Hepatocyte (in vitro differentiated cells): ENCODE measurements around the gene ZNF445. TPM values are rescaled to one million over a fixed set of nuclear protein-coding genes. Genes with fewer than 3 reads are reported as not detected.
"Not testable (repeated sequence)": the region's sequence is repeated elsewhere in the genome, so short reads cannot be mapped to it uniquely, and the experiment has no call there.

Source experiments
- DNase-seq: peaks from one replicate; pipeline ENCODE4 v3.0.0-alpha.2; 2016; ENCODE audit warnings: low spot score
- H2AFZ ChIP-seq: fragments of 200-600 bp; sonication (generic); 2 replicates; pipeline ENCODE4 v1.6.0; 2016; ENCODE audit warnings: antibody characterized with exemption, mild to moderate bottlenecking
- H3K27ac ChIP-seq: fragments of 200-600 bp; sonication (generic); 2 replicates; pipeline ENCODE4 v1.5.1; 2016; ENCODE audit warnings: mild to moderate bottlenecking
- H3K27me3 ChIP-seq: fragments of 200-600 bp; sonication (generic); 2 replicates; pipeline ENCODE4 v1.6.1; 2016
- H3K36me3 ChIP-seq: fragments of 200-600 bp; sonication (generic); replicated peaks from 2 replicates; pipeline ENCODE4 v1.5.1; 2016; ENCODE audit warnings: low read depth; ENCODE audit not compliant: insufficient read depth
- H3K4me1 ChIP-seq: fragments of 200-600 bp; sonication (generic); 2 replicates; pipeline ENCODE4 v1.5.1; 2016; ENCODE audit warnings: mild to moderate bottlenecking, moderate library complexity; ENCODE audit not compliant: insufficient read depth
- H3K4me2 ChIP-seq: fragments of 200-600 bp; sonication (generic); 2 replicates; pipeline ENCODE4 v1.6.0; 2016
- H3K4me3 ChIP-seq: fragments of 200-600 bp; sonication (generic); 2 replicates; pipeline ENCODE4 v1.5.1; 2016; ENCODE audit warnings: mild to moderate bottlenecking
- H3K79me2 ChIP-seq: fragments of 200-600 bp; sonication (generic); 2 replicates; pipeline ENCODE4 v1.6.0; 2017; ENCODE audit warnings: mild to moderate bottlenecking
- H3K9me2 ChIP-seq: fragments of 200-600 bp; sonication (generic); replicated peaks from 2 replicates; pipeline ENCODE4 v1.6.0; 2017; ENCODE audit warnings: mild to moderate bottlenecking; ENCODE audit not compliant: insufficient read depth
- H3K9me3 ChIP-seq: fragments of 200-600 bp; sonication (generic); 2 replicates; pipeline ENCODE4 v1.5.1; 2016; ENCODE audit warnings: low read depth, mild to moderate bottlenecking
- H4K20me1 ChIP-seq: fragments of 200-600 bp; sonication (generic); 2 replicates; pipeline ENCODE4 v1.6.0; 2016; ENCODE audit warnings: mild to moderate bottlenecking; ENCODE audit not compliant: insufficient read depth, poor library complexity, severe bottlenecking
- EZH2 ChIP-seq: fragments of 200-600 bp; sonication (generic); IDR thresholded peaks from 2 replicates; pipeline ENCODE4 v1.6.1; 2016; ENCODE audit warnings: antibody characterized with exemption, mild to moderate bottlenecking, borderline replicate concordance
- EZH2phosphoT487 ChIP-seq: fragments of 200-600 bp; sonication (generic); IDR thresholded peaks from one replicate; pipeline ENCODE4 v1.6.1; 2018; ENCODE audit warnings: antibody characterized with exemption, mild to moderate bottlenecking, low read depth, moderate library complexity; ENCODE audit not compliant: unreplicated experiment, severe bottlenecking
- WGBS: methylation state at CpG from one replicate; pipeline ENCODE4 v1.1.6; 2016; ENCODE audit warnings: low lambda C conversion rate; ENCODE audit errors: missing lambda C conversion rate; 5-methylcytosine and 5-hydroxymethylcytosine counted together
- polyA plus RNA-seq: library from polyadenylated mRNA; unstranded; fragments of >200 nt; fragmentation: Nextera tagmentation; extraction: Ambion mirVana; gene quantifications from 2 replicates; pipeline ENCODE4 v1.2.1, GENCODE V29; 2016
- total RNA-seq: library from RNA; depleted of rRNA; stranded (reverse); fragments of >200 nt; gene quantifications from 2 replicates; pipeline ENCODE4 v1.2.3, GENCODE V29; 2014
- TF ChIP-seq, protein P1 (sequence below): fragments of 200-600 bp; sonication (generic); IDR thresholded peaks from 2 replicates; pipeline ENCODE4 v1.5.1; 2016; ENCODE audit warnings: antibody characterized with exemption, mild to moderate bottlenecking; ENCODE audit not compliant: poor library complexity

Gene ZNF445
- total and polyA plus RNA-seq, 2 experiments from 2014 or later = 6.4 to 10.5 TPM

DNA sequence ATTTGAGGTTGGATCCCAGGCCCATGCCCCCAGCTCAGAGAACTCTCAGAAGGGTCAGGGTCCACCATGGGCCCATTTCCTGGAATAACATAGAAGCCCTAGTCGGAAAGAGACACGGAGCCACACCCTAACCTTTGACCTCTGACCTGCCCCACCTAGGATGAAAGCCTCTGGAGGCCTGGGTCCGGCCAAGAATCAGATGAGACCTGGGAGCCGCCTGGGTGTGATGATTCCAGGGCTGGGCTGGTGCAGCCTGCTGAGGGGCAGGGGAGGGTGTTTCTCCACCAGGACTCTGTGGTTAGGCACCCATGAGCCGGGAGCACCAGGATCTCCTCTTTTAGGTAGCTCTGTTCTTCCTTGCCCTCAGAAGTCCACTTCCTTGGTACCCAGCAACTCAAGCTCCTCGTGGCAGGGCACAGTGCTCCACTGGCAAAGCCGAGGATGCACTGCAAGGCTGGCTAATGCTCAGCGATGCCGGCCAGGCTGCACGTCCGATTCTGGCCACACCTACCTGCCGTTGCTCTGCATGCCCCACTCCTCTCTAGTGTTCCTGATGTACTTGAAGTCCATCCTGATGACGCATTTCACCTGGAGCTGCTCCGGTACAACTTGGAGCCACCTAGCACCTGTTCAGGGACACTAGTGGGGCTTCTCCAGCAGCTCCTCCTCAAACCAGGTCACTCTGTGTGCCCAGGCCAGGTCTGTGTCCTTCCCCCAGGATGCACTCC lies 57.4 kb downstream of the ZNF445 start:
- no peak overlapping the region for H3K4me2 ChIP-seq
- H3K9me2 ChIP-seq = no peaks in the 10 kb centered on the region
- H3K36me3 ChIP-seq = no peaks in the 10 kb centered on the region
- no peak overlapping the region for H3K4me3 ChIP-seq
- H3K27ac ChIP-seq = no peak overlapping the region
- H3K9me3 ChIP-seq = no peaks in the 10 kb centered on the region
- TF ChIP-seq EZH2phosphoT487 = no peak
- TF ChIP-seq EZH2 = no peak
- TF ChIP-seq, protein P1, sequence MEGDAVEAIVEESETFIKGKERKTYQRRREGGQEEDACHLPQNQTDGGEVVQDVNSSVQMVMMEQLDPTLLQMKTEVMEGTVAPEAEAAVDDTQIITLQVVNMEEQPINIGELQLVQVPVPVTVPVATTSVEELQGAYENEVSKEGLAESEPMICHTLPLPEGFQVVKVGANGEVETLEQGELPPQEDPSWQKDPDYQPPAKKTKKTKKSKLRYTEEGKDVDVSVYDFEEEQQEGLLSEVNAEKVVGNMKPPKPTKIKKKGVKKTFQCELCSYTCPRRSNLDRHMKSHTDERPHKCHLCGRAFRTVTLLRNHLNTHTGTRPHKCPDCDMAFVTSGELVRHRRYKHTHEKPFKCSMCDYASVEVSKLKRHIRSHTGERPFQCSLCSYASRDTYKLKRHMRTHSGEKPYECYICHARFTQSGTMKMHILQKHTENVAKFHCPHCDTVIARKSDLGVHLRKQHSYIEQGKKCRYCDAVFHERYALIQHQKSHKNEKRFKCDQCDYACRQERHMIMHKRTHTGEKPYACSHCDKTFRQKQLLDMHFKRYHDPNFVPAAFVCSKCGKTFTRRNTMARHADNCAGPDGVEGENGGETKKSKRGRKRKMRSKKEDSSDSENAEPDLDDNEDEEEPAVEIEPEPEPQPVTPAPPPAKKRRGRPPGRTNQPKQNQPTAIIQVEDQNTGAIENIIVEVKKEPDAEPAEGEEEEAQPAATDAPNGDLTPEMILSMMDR = no peak
- H4K20me1 ChIP-seq = no peaks in the 10 kb centered on the region
- H3K4me1 ChIP-seq = no peaks in the 10 kb centered on the region
- DNase-seq = no peak
- no peaks in the 10 kb centered on the region for H3K27me3 ChIP-seq
- H3K79me2 ChIP-seq = no peaks in the 10 kb centered on the region
- 80% methylated on average over 14 of the region's 14 CpGs for WGBS
- H2AFZ ChIP-seq = no peak overlapping the region

DNA sequence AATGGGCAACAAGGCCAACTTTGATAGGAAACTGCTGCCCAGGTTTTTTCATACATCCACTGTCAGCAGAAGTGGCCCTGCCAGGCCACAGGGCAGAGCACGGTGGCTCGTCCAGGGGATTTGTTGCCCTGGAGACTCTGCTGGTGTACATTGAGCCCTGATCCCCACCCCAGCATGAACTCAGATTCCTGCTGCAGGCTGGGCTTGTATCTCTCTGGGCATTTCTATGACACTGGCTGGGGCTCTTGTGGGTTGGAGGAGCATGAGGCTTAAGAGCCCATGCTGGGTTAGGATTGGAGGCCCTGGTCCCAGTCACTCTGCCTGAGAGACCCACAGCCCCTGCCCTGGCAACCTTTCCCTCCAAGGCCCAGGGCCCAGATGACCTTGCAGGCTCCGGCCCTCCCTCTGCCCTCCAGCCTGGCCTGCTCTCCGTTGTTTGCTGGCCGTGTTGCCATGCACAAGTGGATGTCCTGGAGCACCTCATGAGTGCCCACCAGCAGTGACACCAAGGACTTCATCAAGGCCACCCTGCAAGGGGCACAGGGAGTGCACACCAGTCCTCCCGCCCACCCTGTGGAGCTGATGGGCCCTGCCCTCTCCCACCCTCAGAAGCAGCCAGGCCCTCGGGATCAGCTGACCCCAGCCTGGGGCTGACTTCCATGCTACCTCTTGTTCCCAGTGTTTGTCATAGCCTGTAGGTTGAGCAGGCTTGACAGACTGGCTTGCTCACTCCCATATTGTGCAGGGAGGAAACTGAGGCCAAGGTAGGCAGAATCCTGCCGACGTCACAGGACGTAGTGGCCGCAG lies 58.2 kb downstream of the ZNF445 start:
- Histone ChIP-seq H3K36me3 (no peaks in the 10 kb centered on the region), H3K79me2 (no peaks in the 10 kb centered on the region), H3K4me1 (no peaks in the 10 kb centered on the region), H3K27me3 (no peaks in the 10 kb centered on the region), H3K9me2 (no peaks in the 10 kb centered on the region), H2AFZ (no peak overlapping the region), H3K27ac (no peak overlapping the region), H3K4me2 (no peak overlapping the region), H3K4me3 (no peak overlapping the region), H4K20me1 (no peaks in the 10 kb centered on the region), H3K9me3 (no peaks in the 10 kb centered on the region)
- DNase-seq = no peak
- WGBS = 74% methylated on average over 11 of the region's 11 CpGs
- TF ChIP-seq EZH2 (no peak), EZH2phosphoT487 (no peak)
- TF ChIP-seq, protein P1 = no peak

DNA sequence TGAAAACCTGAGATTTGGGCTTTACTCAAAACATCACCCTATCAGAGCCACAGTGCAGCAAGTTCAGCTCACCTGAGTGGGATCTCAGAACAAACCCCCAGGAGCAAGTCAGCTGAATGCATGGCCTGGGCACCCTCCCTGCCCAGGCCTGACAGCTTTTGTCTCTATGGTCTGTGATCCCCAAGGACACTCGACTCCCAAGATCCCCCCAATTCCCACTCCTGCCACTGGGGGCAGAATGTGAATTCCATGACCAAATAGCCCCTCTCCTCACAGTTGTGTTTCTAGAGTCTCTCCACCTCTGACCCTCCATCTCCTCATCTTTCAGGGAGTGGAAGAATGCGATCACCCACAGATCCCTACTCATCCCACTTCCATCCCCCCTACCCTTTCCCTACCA lies 58.9 kb downstream of the ZNF445 start:
- no peak for DNase-seq
- H2AFZ ChIP-seq = no peak overlapping the region

DNA sequence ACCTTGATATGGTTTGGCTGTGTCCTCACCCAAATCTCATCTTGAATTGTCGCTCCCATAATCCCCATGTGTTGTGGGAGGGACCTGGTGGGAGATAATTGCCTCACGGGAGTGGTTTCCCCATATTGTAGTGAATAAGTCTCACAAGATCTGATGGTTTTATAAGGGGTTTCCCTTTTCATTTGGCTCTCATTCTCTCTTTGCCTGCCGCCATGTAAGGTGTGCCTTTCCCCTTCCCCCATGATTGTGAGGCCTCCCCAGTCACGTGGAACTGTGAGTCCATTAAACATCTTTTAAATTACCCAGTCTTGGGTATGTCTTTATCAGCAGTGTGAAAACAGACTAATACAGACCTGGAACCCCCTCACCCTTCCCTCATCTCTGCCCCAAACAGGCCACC lies 59.4 kb downstream of the ZNF445 start:
- H3K27me3 ChIP-seq, H3K79me2 ChIP-seq, H3K4me3 ChIP-seq, H3K9me2 ChIP-seq, H3K4me2 ChIP-seq, H3K9me3 ChIP-seq, DNase-seq, H3K36me3 ChIP-seq, H2AFZ ChIP-seq, H4K20me1 ChIP-seq, H3K27ac ChIP-seq, H3K4me1 ChIP-seq: not testable (repeated sequence)
- WGBS = 94% methylated on average over 4 of the region's 4 CpGs

More for the DNA sequence above, 58.9 kb downstream of the ZNF445 start:
- Histone ChIP-seq H3K4me2 (no peak overlapping the region), H3K9me3 (no peaks in the 10 kb centered on the region), H3K27ac (no peak overlapping the region), H4K20me1 (no peaks in the 10 kb centered on the region), H3K4me1 (no peaks in the 10 kb centered on the region), H3K27me3 (no peaks in the 10 kb centered on the region), H3K4me3 (no peak overlapping the region), H3K79me2 (no peaks in the 10 kb centered on the region), H3K36me3 (no peaks in the 10 kb centered on the region), H3K9me2 (no peaks in the 10 kb centered on the region)
- 93% methylated on average over 2 of the region's 2 CpGs for WGBS
- TF ChIP-seq, protein P1 = peak; percentile 11
- no peak for TF ChIP-seq EZH2
